NCI-H510A (cell line): ENCODE measurements around the gene USP17L22.
"Not testable (repeated sequence)": the region's sequence is repeated elsewhere in the genome, so short reads cannot be mapped to it uniquely, and the experiment has no call there.

ENCODE experiments used
- DNase-seq: peaks from one replicate; lab custom pipeline; 2025; lab: John Stamatoyannopoulos, UW

The USP17L22 gene, protein sequence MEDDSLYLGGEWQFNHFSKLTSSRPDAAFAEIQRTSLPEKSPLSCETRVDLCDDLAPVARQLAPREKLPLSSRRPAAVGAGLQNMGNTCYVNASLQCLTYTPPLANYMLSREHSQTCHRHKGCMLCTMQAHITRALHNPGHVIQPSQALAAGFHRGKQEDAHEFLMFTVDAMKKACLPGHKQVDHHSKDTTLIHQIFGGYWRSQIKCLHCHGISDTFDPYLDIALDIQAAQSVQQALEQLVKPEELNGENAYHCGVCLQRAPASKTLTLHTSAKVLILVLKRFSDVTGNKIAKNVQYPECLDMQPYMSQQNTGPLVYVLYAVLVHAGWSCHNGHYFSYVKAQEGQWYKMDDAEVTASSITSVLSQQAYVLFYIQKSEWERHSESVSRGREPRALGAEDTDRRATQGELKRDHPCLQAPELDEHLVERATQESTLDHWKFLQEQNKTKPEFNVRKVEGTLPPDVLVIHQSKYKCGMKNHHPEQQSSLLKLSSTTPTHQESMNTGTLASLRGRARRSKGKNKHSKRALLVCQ

GRCh38 chr4:9267319-9267718, at the start of gene USP17L22:
Gene USP17L22 (plus strand): TSS chr4:9267619. CDS start chr4:9267619, 0 bp downstream.
- DNase-seq = not testable (repeated sequence)

DNA sequence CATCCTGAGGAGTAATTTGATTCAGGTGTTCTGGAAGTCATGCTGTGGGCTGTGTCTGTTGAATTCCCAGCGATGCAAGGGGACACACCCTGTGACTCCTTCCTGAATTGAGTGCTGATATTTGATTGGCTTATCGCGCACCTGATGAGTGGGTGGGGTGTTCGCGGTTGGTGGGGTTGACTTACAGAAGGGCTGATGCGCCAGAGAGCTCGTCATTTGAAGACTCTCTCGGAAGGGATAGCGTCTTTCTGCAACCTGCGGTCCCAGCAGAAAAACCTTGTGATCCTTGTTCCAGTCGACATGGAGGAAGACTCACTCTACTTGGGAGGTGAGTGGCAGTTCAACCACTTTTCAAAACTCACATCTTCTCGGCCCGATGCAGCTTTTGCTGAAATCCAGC, 47.6 kb upstream of the USP17L22 start, which contains the start of gene USP17L12:
Gene USP17L12, plus strand, starts transcription at position 301 of the 400 bp plus-strand sequence. Its CDS starts 0 bp downstream, at position 301.
- DNase-seq = not testable (repeated sequence)

GRCh38 chr4:9224596-9224995, 42.8 kb upstream of the USP17L22 start, which contains the start of gene USP17L13:
Gene USP17L13 (plus strand): TSS chr4:9224896. CDS start chr4:9224896, 0 bp downstream.
- DNase-seq = not testable (repeated sequence)

- DNase-seq = not testable (repeated sequence)
These were observed 37.2 kb upstream of the USP17L22 start for GRCh38 chr4:9230249-9230648.

- not testable (repeated sequence) for DNase-seq
These were observed 33.3 kb upstream of the USP17L22 start, which contains the start of gene USP17L15 for GRCh38 chr4:9234085-9234484. Gene USP17L15 (plus strand): TSS chr4:9234385. CDS start chr4:9234385, 0 bp downstream.

DNA sequence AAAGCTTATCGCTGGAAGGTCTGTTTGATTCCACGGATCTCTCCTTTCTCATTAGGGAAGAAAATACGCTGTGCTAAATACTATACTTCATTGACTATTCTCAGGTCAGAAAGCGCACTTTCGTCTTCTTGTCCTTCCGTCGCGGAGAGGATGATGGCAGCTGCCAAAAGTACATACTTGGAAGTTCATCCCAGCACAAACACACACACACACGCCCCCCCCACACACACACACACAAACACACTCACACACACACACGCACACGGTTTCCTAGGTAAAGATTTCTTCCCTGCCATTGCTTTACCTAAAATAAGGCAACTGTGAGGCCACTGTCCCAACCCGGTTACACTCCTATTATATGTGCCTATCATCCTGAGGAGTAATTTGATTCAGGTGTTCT, 29.0 kb upstream of the USP17L22 start:
- not testable (repeated sequence) for DNase-seq

DNA sequence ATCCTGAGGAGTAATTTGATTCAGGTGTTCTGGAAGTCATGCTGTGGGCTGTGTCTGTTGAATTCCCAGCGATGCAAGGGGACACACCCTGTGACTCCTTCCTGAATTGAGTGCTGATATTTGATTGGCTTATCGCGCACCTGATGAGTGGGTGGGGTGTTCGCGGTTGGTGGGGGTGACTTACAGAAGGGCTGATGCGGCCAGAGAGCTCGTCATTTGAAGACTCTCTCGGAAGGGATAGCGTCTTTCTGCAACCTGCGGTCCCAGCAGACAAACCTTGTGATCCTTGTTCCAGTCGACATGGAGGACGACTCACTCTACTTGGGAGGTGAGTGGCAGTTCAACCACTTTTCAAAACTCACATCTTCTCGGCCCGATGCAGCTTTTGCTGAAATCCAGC, 23.8 kb upstream of the USP17L22 start, which contains the start of gene USP17L17:
Gene USP17L17, plus strand, starts transcription at position 301 of the 400 bp plus-strand sequence. Its CDS starts 0 bp downstream, at position 301.
- not testable (repeated sequence) for DNase-seq

DNA sequence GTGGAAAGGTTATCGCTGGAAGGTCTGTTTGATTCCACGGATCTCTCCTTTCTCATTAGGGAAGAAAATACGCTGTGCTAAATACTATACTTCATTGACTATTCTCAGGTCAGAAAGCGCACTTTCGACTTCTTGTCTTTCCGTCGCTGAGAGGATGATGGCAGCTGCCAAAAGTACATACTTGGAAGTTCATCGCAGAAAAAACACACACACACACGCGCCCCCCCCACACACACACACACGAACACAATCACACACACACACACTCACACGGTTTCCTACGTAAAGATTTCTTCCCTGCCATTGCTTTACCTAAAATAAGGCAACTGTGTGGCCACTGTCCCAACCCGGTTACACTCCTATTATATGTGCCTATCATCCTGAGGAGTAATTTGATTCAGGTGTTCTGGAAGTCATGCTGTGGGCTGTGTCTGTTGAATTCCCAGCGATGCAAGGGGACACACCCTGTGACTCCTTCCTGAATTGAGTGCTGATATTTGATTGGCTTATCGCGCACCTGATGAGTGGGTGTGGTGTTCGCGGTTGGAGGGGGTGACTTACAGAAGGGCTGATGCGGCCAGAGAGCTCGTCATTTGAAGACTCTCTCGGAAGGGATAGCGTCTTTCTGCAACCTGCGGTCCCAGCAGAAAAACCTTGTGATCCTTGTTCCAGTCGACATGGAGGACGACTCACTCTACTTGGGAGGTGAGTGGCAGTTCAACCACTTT, 19.3 kb upstream of the USP17L22 start, which contains the start of gene USP17L18:
Gene USP17L18, plus strand, starts transcription at position 678 of the 728 bp plus-strand sequence. Its CDS starts 0 bp downstream, at position 678.
- DNase-seq = not testable (repeated sequence)

- DNase-seq = not testable (repeated sequence)
These were observed 14.3 kb upstream of the USP17L22 start, which contains the start of gene USP17L19 for GRCh38 chr4:9253078-9253477. Gene USP17L19 (plus strand): TSS chr4:9253378. CDS start chr4:9253378, 0 bp downstream.

DNA sequence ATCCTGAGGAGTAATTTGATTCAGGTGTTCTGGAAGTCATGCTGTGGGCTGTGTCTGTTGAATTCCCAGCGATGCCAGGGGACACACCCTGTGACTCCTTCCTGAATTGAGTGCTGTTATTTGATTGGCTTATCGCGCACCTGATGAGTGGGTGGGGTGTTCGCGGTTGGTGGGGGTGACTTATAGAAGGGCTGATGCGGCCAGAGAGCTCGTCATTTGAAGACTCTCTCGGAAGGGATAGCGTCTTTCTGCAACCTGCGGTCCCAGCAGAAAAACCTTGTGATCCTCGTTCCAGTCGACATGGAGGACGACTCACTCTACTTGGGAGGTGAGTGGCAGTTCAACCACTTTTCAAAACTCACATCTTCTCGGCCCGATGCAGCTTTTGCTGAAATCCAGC, 9.6 kb upstream of the USP17L22 start, which contains the start of gene USP17L20:
Gene USP17L20, plus strand, starts transcription at position 301 of the 400 bp plus-strand sequence. Its CDS starts 0 bp downstream, at position 301.
- not testable (repeated sequence) for DNase-seq

DNA sequence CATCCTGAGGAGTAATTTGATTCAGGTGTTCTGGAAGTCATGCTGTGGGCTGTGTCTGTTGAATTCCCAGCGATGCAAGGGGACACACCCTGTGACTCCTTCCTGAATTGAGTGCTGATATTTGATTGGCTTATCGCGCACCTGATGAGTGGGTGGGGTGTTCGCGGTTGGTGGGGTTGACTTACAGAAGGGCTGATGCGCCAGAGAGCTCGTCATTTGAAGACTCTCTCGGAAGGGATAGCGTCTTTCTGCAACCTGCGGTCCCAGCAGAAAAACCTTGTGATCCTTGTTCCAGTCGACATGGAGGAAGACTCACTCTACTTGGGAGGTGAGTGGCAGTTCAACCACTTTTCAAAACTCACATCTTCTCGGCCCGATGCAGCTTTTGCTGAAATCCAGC, 4.8 kb upstream of the USP17L22 start, which contains the start of gene USP17L21:
Gene USP17L21, plus strand, starts transcription at position 301 of the 400 bp plus-strand sequence. Its CDS starts 0 bp downstream, at position 301.
- DNase-seq = not testable (repeated sequence)

- not testable (repeated sequence) for DNase-seq
These were observed 4.3 kb downstream of the USP17L22 start for GRCh38 chr4:9271719-9272118.
